GM18526 (cell line): ENCODE results near the gene FOXK2.

Experiments
- POLR2A ChIP-seq: IDR thresholded peaks from 3 replicates; pipeline ENCODE4 v1.6.1; 2011; ENCODE audit not compliant: insufficient read length; ENCODE audit errors: extremely low read depth

FOXK2 gene

GRCh38 chr17:82630212-82630611 lies 110.7 kb downstream of the FOXK2 start:
- TF ChIP-seq POLR2A, result no peak

- no peak for TF ChIP-seq POLR2A
Measured at GRCh38 chr17:82631544-82631943, 112.0 kb downstream of the FOXK2 start.

GRCh38 chr17:82632451-82632850 lies 112.9 kb downstream of the FOXK2 start:
- TF ChIP-seq POLR2A, result no peak

- TF ChIP-seq POLR2A, result no peak
Measured at GRCh38 chr17:82633343-82633742, 113.8 kb downstream of the FOXK2 start.

- TF ChIP-seq POLR2A, result no peak
Measured at GRCh38 chr17:82636626-82637598, 117.4 kb downstream of the FOXK2 start.

DNA sequence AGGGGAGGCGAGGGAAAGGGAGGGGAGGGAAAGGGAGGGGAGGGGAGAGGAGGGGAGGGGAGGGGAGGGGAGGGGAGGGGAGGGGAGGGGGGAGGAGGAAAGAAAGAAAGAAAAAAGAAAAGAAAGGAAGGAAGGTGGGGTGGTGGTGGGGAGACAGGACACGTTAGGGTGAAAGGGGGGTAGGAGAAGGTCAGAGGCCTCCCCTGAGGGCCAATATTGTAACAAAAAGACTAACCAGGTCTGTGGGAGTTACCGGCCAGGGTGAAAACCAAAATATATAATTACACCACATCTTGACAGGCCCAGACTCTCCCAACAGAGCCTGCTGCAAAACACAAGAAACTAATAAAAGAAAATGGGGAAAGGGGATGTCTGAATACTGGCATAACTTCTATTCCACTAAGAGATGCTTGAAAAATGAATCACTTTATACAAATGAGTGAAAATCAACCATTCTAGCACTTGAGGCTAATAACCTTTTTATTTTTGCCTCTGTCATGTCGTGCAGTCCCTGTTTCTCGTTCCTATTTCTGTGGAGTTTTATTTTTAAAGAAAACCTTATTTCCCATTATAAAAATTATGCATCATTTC lies 118.7 kb downstream of the FOXK2 start:
- no peak for TF ChIP-seq POLR2A

DNA sequence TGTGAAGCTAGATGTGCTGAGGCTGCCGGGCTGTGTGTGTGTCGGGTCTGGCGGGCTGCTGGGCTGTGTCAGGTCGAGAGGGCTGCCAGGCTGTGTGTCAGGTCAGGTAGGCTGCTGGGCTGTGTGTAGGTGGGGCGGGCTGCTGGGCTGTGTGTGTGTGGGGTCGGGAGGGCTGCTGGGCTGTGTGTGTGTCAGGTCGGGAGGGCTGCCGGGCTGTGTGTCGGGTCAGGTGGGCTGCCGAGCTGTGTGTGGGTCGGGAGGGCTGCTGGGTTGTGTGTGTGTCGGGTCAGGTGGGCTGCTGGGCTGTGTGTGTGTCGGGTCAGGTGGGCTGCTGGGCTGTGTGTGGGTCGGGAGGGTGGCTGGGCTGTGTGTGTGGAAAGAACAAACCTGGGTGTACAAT lies 120.1 kb downstream of the FOXK2 start:
- TF ChIP-seq POLR2A, result no peak

- TF ChIP-seq POLR2A, result no peak
Measured at GRCh38 chr17:82640036-82640435, 120.5 kb downstream of the FOXK2 start.

DNA sequence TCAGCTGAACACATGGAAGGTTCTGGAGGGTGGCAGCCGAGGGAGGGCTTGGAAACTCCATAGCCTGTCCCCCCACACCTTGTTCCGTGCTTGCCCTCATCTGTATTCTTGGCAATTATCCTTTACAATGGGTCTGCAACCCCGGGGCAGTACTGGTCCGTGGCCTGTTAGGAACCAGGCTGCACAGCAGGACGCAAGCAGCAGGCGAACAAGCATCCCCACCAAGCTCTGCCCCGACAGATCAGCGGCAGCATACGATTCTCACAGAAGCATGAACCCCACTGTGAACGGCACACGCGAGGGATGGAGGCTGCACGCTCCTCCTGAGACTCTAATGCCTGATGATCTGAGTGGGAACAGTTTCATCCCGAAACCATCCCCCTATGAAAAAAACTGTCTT lies 122.5 kb downstream of the FOXK2 start:
- TF ChIP-seq POLR2A, result no peak

GRCh38 chr17:82644148-82644547 lies 124.6 kb downstream of the FOXK2 start:
- no peak for TF ChIP-seq POLR2A

DNA sequence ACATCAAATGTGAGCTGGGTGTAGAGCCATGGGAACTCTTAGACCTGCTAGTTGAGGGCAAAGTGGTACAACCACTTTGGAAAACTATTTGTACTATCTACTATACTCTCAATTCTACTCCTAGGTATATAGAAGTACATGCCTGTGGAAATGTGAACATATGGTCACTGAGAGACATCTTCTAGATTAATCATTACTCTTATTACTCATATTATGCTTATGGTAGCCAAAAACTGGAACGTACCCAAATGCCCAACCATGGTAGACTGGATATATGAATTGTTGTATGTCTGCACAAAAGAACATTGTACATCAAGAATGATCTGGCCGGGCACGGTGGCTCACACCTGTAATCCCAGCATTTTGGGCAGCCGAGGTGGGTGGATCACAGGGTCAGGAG lies 126.0 kb downstream of the FOXK2 start:
- TF ChIP-seq POLR2A, result no peak

DNA sequence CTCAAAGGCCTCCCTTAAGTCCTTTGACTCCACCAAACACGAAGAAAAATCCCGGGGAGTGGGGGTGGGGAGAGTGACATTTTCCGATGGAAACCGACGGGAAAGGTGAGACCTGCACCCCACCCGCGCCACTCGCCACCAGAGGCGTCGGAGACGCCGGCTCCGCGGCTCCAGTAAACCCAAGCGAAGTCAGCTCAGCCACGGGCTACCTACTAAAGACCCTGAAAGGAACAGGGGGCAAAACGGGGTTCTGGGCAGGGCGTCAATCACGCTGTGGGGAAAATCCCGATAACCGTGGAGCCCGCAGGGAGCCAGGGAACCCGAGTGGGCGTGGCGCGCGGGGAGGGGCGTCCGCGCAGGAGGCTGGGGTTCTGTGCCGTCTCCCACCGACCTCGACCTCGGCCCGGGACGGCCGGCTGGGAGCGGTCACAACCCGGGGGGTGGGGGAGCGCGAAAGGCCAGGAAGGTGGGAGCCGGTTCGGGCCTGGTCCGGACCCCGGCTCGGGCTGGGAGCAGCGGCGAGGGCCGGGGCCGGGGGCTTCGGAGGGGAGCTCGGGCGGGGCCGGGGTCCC lies 128.1 kb downstream of the FOXK2 start:
- TF ChIP-seq POLR2A, result no peak

DNA sequence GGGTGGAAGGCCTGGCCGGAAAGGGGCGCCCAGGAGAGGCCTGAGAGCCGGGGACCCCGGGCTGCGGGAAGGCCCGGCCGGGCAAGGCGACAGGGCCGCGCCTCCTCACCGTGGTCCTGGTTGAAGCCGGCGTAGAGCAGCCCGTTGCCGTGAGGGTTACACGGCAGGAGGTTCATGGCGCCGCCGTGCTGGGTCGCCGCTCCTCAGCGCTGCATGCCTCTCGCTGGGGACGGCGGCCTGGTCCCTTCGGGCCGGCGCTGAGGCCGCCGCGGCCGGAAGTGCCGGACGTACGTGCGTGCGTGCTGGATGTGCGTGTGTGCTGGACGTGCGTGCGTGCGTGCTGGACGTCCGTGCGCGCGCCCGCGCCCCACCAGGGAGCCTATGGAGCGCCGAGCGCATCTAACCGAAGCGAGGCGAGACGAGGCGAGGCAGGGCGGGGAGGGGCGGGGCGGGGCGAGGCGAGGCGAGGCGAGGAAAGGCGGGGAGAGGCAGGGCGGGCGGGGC lies 128.7 kb downstream of the FOXK2 start, which contains the start of gene WDR45B:
WDR45B (minus strand) TSS at position 280 of the 504 bp plus-strand sequence; CDS start at position 176, 104 bp downstream.
- TF ChIP-seq POLR2A, result peak; percentile 96

- no peak for TF ChIP-seq POLR2A
Measured at GRCh38 chr17:82648742-82649331, 129.3 kb downstream of the FOXK2 start.

- no peak for TF ChIP-seq POLR2A
Measured at GRCh38 chr17:82649501-82650261, 130.1 kb downstream of the FOXK2 start.
